ENCODE results near the gene C1orf21. TPM values are rescaled to one million over a fixed set of nuclear protein-coding genes. Genes with fewer than 3 reads are reported as not detected.

C1orf21 gene
- total RNA-seq, 1 donor from 2014 or later: 5.5 TPM

GRCh38 chr1:184387069-184387475 is 243 bp downstream of the C1orf21 start:
- no peak for DNase-seq (ENCODE audit: low read depth in 2 of 2)

DNA sequence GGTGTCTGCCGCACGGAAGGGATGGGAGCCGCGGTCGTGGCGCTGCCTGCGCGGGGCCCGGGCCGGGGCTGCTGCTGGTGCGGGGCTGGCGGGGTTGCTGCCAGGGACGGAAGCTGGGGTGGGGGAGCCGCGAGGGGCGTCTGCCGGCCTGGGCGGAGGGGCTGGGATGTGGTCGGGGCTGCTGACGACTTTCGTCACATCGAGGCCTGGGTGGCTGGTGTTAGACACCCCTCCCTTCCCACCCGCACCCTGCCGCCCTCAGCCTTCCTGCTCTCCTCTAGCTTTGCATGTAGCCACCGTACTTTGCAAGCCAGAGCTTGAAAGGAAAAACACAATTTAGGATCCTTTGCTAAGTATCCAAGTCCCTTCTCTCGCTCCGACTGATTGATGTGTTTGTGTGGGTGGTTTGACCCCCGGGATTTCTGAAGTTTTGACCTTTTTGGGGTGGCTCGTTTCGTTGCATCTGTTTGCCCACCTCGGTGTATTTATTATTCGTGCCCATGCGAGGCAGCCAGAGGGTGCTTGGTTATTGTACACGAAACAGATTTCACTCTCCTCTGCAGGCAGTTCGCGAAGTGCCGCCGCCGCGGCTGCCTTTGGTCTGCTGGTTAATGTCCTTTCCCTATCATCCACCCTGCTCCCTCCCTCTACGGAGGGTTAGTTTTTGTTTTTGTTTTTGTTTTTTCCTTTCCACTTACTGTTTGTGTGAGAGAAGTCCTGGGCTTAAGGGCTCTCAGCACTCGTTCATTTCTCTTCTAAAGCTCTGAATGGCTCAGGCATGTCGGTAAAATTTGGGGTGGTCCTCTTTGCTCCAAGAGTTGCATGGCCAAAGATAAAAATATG is 868 bp downstream of the C1orf21 start:
- DNase-seq (ENCODE audit: low read depth in 2 of 2): peak in 1 of 2 donors; percentile 32

- peak; percentile 44 to 51 for DNase-seq (ENCODE audit: low read depth in 2 of 2)
These were observed 1.6 kb downstream of the C1orf21 start for GRCh38 chr1:184388319-184388889.

DNA sequence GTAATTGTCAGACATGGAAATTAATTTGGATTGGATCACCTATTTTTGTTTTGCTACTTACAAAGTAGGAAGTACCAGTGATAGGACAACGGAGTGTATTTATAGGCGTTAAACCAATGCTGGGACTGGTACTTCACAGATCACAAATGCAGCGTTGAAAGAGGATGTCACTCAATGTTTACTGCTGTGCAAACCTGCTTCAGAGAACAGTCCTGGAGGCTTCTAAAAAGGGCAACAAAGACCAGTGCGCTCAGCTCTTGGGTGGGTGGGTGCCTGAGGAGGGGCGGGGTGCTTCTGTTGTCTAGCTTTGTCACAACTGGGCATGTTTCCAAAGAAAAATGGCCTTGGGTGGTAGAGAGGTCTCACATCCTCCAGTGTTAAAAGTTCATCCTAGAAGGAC is 2.1 kb downstream of the C1orf21 start:
- peak in 1 of 2 donors; percentile 2 for DNase-seq (ENCODE audit: low read depth in 2 of 2)

- no peak for DNase-seq (ENCODE audit: low read depth in 2 of 2)
These were observed 2.6 kb downstream of the C1orf21 start for GRCh38 chr1:184389446-184389845.

DNA sequence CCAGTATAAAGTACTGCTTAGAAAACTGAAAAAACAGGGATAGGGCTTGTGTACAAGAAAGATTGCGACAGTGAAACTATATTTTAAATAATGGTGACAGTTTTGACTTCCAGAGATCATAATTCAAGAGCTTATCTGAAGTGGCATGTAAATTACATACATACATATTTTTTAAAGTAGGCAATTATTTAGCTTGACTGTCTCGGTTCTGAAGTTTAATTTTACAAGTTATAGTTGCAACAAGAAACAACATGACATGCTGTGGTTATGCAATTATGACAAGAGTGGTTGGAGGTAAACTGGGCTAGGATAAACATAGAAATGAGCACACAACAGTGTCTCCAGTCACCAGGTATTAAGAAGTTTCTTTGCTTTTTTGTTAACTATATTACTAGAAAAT is 4.1 kb downstream of the C1orf21 start:
- no peak for DNase-seq (ENCODE audit: low read depth in 2 of 2)

GRCh38 chr1:184392067-184392466 is 5.2 kb downstream of the C1orf21 start:
- no peak for DNase-seq (ENCODE audit: low read depth in 2 of 2)

DNA sequence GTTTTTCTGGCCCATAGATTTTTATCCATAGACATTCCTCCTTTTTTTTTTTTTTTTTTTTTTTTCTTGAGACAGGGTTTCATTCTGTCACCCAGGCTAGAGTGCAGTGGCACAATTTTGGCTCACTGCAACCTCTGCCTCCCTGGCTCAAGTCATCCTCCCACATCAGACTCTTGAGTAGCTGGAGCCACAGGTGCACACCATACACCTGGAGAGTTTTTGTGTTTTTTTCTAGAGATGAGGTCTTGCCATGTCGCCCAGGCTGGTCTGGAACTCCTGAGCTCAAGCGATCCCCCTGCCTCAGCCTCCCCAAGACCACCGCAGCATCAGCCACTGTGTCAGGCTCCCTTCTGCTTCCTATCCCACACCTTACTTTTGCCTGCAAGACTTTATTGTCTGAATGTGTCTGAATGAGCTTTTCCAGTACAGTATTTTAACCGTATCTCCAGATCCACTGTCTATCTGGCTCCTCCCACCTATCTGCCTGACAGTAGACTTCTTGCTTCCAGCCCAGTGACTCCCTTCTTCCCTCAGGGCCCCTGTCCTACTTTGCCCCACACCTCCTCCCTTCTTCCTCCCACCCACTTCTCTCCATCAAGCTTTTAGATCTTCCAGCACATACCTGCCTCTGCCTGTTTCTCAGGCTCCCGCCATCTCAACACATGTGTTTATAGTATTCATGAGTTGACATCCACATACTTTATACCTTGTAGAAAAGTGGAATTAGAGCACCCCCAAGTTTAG is 6.1 kb downstream of the C1orf21 start:
- DNase-seq (ENCODE audit: low read depth in 2 of 2): no peak

DNA sequence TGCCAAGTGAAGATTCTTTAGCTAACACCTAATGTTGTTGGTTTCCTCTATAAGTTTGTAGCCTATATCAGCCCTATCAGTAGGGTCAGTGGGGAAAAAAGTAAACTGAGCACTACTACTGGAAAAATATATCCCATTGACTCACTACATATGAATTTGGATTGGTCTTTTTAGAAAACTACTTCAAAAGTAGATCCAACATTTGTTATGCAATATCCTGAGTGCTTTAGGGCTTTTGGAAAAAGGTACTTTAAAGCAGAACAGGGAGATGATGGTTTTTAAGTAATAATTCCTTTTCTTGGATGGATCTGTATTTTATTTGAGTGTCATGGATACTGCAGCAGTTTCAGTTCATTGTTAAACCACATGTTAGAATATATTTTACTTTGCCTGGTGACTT is 7.1 kb downstream of the C1orf21 start:
- DNase-seq (ENCODE audit: low read depth in 2 of 2): no peak

GRCh38 chr1:184395370-184395769 is 8.5 kb downstream of the C1orf21 start:
- no peak for DNase-seq (ENCODE audit: low read depth in 2 of 2)

DNA sequence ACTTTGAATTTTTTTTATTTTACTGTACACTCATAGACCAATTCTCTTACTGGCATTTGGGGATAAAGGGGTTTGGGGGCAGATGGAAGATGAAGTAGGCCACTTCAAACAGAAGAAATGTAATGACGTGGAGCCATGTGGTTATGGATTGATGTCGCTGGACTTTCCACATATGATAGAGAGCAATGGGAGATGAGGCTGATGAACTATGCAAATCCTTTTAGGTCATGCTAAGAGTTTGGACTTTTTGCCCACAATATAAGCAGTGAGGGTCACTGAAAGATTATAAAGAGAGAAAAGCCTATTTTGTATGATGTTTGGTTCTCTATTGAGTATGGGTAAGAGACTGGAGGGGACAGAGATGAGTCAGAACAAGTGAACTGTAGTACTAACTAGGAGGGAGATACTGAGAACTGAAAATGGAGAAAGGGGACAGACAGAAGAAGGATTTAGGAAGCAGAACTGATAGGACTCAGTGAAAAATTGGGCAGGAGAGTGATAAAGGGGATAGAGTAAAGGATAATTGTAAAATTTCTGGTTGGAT is 9.2 kb downstream of the C1orf21 start:
- DNase-seq (ENCODE audit: low read depth in 2 of 2): no peak

DNA sequence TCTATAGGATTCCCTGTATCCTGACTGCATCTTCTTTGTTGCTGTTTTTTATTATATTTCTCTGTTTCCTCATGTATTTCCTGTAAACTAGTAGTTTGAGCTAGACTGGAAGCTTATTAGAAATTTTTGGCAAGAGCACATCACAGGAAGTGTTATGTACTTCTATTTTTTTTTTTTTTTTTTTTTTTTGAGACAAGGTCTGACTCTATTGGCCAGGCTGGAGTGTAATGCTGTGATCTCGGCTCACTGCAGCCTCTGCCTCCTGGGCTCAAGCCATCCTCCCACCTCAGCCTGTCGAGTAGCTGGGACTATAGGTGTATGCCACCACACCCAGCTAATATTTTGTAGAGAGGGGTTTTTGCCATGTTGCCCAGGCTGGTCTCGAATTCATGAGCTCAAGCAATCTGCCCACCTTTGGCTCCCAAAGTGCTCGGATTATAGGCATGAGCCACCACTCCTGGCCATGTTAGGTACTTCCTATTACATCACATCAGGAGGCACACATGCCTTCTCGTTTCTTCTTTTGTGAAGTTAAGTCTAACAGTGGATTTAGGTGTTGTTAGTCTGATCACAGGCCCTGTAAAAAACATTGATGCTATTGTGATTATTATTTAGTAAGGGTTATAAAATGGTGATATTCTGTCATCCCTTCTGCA is 12.5 kb downstream of the C1orf21 start:
- DNase-seq (ENCODE audit: low read depth in 2 of 2): no peak

GRCh38 chr1:184403961-184404726 is 17.3 kb downstream of the C1orf21 start:
- DNase-seq (ENCODE audit: low read depth in 2 of 2): no peak

- DNase-seq (ENCODE audit: low read depth in 2 of 2): no peak
These were observed 17.8 kb downstream of the C1orf21 start for GRCh38 chr1:184404727-184405027.

DNA sequence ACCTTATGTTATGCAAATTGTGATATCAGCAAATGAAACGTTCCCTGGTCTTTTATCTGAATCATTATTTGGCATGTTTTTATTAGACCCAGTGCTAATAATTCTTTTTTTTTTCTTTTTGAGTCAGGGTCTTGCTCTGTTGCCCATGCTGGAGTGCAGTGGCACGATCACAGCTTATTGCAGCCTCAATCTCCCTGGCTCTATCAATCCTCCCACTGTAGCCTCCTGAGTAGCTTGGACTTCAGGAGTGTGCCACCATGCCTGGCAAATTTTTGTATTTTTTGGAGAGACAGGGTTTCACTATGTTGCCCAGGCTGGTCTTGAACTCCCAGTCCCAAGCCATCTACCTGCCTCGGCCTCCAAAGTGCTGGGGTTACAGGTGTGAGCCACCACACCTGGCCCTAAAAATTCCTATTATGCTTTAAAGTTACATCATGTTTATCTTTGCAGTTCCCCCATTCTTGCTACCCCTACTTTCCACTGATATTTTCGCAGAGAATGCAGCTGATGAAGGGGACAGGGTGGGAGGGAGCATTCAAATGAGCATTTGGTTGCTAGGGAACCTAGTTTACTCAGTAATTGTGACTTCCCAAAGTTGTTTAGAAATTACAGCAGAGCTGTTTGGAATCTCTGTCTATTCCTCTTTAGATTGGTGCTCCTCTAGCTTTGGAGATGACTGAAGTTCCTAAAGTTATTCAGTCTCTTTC is 18.4 kb downstream of the C1orf21 start:
- DNase-seq (ENCODE audit: low read depth in 2 of 2): no peak

DNA sequence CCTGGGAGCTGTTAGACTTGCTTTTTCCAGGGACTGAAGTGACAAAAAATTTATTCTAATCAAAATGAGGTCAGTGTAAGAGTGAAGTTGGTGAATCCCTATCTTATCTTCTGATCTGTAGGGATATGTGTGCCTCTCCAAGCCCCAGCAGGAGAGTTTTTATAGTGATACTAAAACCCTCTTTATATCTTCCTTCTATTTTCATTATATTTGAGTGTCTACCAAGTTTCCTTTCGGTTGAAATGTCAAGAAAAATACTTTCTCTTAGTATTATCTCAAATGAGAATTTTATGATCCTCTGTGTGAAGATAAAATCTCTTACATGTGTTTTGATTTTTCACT is 18.9 kb downstream of the C1orf21 start:
- DNase-seq (ENCODE audit: low read depth in 2 of 2): no peak

DNA sequence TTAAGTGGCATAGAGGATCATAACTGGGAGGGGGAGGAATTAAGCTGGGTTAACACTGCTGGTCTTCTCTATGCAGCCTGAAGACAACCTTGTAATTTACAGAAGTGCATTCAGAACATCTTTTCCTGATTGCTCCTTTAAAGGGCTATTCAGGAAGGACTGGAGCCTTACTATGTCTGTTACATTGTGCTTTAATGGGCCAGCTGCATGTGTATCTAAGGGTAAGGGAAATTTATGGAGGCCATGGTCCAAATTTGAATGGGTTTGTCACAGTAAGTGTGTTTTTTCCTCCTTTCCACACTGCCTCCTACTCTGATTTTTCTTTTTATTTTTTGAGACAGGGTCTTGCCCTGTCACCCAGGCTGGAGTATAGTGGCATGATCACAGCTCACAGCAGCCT is 19.6 kb downstream of the C1orf21 start:
- DNase-seq (ENCODE audit: low read depth in 2 of 2): no peak

GRCh38 chr1:184407816-184408510 is 21.1 kb downstream of the C1orf21 start:
- no peak for DNase-seq (ENCODE audit: low read depth in 2 of 2)

DNA sequence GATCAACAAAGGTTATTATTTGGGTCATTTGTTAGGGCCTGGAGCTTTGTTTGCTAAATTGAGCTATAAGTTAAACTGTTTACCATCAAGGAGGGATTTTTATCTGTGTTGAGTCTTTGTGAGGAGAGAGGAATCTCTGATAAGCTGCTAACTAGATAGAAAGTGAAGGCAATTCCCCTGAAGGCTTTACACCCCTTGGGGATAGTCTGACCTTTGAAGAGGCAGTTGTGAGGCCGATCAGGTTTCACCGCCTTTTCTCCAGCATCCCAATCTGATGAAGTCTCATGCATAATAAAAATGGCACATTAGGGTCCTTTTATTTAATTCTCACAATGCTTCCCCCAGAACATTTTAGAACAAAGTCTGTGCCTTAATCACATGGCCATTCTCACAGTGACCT is 21.8 kb downstream of the C1orf21 start:
- DNase-seq (ENCODE audit: low read depth in 2 of 2): no peak

DNA sequence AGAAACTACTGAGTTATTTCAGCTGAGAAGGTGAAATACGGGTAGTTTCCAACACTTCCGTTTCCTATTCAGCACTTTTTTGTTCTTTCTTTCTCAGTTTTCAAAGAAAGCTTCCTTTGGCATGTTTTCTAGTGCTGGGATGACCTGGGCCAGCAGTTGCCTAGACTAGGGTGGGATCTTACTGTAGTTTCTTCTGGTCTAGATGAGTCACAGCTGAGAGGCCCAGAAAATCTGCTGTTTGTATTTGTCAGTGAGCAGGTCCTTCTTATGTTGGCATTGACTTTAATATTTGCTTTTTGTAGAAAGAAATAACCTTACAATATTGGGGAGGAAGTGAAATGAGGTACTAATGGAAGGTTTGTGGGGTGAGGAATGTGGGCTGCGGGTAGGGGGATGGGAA is 22.2 kb downstream of the C1orf21 start:
- no peak for DNase-seq (ENCODE audit: low read depth in 2 of 2)
